Measurements from ENCODE around the gene MEIOB.

DNA sequence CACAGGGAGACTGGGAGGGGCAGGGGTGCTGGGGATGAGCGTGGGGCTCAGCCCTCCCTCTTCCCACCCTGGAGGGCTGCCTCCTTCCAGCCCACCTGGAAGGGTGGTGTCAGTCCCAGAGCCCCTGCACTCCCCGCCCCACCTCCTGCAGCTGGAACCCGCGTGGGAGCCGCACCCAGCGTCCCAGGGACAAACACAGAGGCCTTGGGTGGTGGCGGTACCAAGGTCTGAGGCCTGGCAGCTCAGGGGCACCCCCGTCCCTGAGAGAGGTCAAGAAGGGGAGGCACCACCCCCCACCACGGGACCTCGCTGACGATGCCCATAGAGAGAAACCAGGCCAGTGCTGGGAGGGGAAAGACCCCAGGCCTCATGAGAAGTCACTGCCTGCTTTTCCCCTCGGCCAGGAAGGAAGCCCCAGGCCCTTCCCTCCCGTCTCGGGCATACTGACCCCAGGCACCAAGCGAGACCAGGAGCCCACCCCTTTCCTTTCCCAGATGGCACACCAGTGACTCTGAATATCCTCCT is 42.2 kb upstream of the MEIOB start:
- TF ChIP-seq, protein P1, sequence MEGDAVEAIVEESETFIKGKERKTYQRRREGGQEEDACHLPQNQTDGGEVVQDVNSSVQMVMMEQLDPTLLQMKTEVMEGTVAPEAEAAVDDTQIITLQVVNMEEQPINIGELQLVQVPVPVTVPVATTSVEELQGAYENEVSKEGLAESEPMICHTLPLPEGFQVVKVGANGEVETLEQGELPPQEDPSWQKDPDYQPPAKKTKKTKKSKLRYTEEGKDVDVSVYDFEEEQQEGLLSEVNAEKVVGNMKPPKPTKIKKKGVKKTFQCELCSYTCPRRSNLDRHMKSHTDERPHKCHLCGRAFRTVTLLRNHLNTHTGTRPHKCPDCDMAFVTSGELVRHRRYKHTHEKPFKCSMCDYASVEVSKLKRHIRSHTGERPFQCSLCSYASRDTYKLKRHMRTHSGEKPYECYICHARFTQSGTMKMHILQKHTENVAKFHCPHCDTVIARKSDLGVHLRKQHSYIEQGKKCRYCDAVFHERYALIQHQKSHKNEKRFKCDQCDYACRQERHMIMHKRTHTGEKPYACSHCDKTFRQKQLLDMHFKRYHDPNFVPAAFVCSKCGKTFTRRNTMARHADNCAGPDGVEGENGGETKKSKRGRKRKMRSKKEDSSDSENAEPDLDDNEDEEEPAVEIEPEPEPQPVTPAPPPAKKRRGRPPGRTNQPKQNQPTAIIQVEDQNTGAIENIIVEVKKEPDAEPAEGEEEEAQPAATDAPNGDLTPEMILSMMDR (IDR thresholded peaks at IDR 0.05): no peak
- TF ChIP-seq POLR2A (IDR thresholded peaks at IDR 0.05): no peak
- no peak for TF ChIP-seq EP300 (IDR thresholded peaks at IDR 0.05)
- TF ChIP-seq POLR2AphosphoS5 (IDR thresholded peaks at IDR 0.05): no peak

Measured in gastroesophageal sphincter (tissue), 3 donors.